Karpas-422 (cell line): ENCODE results near the gene ARSA. TPM values are rescaled to one million over a fixed set of nuclear protein-coding genes. Genes with fewer than 3 reads are reported as not detected.

Experiments used
- DNase-seq: peaks from one replicate; pipeline ENCODE4 v3.0.0-alpha.2; 2015
- H2AFZ ChIP-seq: fragments of 200-600 bp; sonication (generic); 2 replicates; pipeline ENCODE4 v1.6.1; 2014; ENCODE audit warnings: antibody characterized with exemption, low read length, mixed read lengths
- H3K27ac ChIP-seq: fragments of 200-600 bp; sonication (generic); 2 replicates; pipeline ENCODE4 v1.5.1; 2014; ENCODE audit warnings: mild to moderate bottlenecking, low read length, moderate library complexity
- H3K27me3 ChIP-seq: fragments of 200-600 bp; sonication (generic); 2 replicates; pipeline ENCODE4 v1.6.1; 2014; ENCODE audit warnings: low read length, mixed read lengths
- H3K36me3 ChIP-seq: fragments of 200-600 bp; sonication (generic); 2 replicates; pipeline ENCODE4 v1.6.1; 2014; ENCODE audit warnings: low read length, mixed read lengths; ENCODE audit not compliant: insufficient read depth
- H3K4me1 ChIP-seq: fragments of 200-600 bp; sonication (generic); 2 replicates; pipeline ENCODE4 v1.6.1; 2014; ENCODE audit warnings: mild to moderate bottlenecking, low read length, mixed read lengths
- H3K4me2 ChIP-seq: fragments of 200-600 bp; sonication (generic); 2 replicates; pipeline ENCODE4 v1.6.1; 2014; ENCODE audit warnings: low read length, low read depth, mild to moderate bottlenecking; ENCODE audit not compliant: poor library complexity, severe bottlenecking
- H3K4me3 ChIP-seq: fragments of 200-600 bp; sonication (generic); 2 replicates; pipeline ENCODE4 v1.5.1; 2014; ENCODE audit warnings: mild to moderate bottlenecking, antibody characterized with exemption, low read length, mixed read lengths
- H3K79me2 ChIP-seq: fragments of 200-600 bp; sonication (generic); 2 replicates; pipeline ENCODE4 v1.6.1; 2014; ENCODE audit warnings: mild to moderate bottlenecking, low read length, mixed read lengths
- H3K9ac ChIP-seq: fragments of 200-600 bp; sonication (generic); 2 replicates; pipeline ENCODE4 v1.6.0; 2014; ENCODE audit warnings: low read length
- H3K9me2 ChIP-seq: fragments of 200-600 bp; sonication (generic), shearing (Covaris generic); replicated peaks from 2 replicates; pipeline ENCODE4 v1.6.0; 2014; ENCODE audit warnings: mild to moderate bottlenecking, low read length, moderate library complexity; ENCODE audit not compliant: insufficient read depth
- H3K9me3 ChIP-seq: fragments of 300-700, 200-600 bp; sonication (generic); 2 replicates; pipeline ENCODE4 v1.6.1; 2014; ENCODE audit warnings: low read length, mixed read lengths
- H4K20me1 ChIP-seq: fragments of 200-600 bp; sonication (generic); 2 replicates; pipeline ENCODE4 v1.6.1; 2014; ENCODE audit warnings: mild to moderate bottlenecking, antibody characterized with exemption, low read length, low read depth; ENCODE audit not compliant: insufficient read depth
- total RNA-seq: library from RNA; depleted of rRNA; stranded (reverse); fragments of >200 nt; shearing (Covaris generic); gene quantifications from 2 replicates; pipeline ENCODE4 v1.2.3, GENCODE V29; 2014; ENCODE audit warnings: low replicate concordance

ARSA gene
- total RNA-seq, 1 experiment from 2014 or later, result 24.3 TPM

DNA sequence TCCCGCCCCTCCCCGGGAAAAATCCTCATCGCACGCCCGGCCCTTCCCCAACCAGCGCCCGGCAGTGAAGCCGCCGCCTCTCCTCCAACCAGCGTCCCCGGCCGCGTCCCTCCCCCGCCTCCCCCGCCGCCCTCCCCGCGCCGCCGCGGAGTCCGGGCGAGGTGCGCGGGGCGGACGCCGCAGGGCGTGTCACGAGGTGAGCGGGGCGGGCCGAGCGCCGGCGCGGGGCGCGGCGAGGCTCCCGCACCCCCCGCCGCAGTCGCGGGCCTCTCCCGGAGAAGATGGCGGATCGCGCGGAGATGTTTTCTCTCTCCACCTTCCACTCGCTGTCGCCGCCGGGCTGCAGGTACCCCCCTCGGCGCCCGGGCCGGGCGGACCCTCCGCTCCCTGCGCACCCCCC, 27.4 kb downstream of the ARSA start, which contains the start of gene MAPK8IP2:
MAPK8IP2 (plus strand) TSS at position 256 of the 400 bp plus-strand sequence; CDS start at position 282, 26 bp downstream.
- H3K27me3 ChIP-seq, result no peaks in the 10 kb centered on the region
- H3K79me2 ChIP-seq, result no peaks in the 10 kb centered on the region
- H4K20me1 ChIP-seq, result no peaks in the 10 kb centered on the region; the same call in 1 of the 2 replicates
- no peak within 1 kb of the TSS for H3K27ac ChIP-seq
- H2AFZ ChIP-seq, result no peak within 1 kb of the TSS
- no peak within 1 kb of the TSS for H3K4me2 ChIP-seq
- H3K9me2 ChIP-seq, result no peaks in the 10 kb centered on the region
- H3K36me3 ChIP-seq, result no peaks in the 10 kb centered on the region
- H3K9ac ChIP-seq, result no peak within 1 kb of the TSS
- H3K4me1 ChIP-seq, result peaks cover 4% of the 10 kb centered on the region
- no peak for DNase-seq
- no peak within 1 kb of the TSS for H3K4me3 ChIP-seq
- no peaks in the 10 kb centered on the region for H3K9me3 ChIP-seq

DNA sequence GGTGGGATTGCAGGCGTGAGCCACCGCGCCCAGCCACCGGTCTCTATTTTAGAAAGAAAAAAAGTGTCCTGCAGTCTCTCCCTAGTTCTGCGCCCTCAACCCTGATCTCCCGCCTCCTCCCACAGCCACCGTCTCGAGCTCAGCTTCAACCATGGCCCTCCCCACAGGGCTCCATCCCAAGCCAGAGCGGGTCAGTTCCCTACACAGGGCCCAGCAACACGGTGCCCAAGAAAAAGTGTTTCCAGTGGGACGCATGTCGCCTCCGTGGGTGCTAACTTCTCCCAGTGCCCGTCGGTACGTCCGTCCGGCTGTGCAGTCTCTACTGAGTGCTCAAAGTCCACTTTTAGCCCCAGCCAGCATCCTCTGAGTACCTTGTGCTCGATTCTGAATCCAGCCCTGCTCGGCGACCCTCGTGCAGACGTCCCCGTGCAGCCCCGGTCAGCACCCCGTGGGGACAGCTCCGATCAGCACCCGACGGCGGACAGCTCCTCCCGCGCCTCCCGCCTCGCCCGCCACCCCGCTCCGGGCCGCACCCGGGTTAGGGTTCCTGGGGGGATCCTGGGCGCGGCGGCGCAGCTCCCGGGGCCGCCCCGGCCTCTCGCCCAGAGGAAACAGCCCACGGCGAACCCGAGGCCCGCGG, 28.0 kb downstream of the ARSA start:
- Histone ChIP-seq H2AFZ (no peak overlapping the region), H3K27me3 (no peaks in the 10 kb centered on the region), H3K9me2 (no peaks in the 10 kb centered on the region), H3K9me3 (no peaks in the 10 kb centered on the region), H3K36me3 (0 out of 2 replicates have a peak, but pooled peaks cover 2% of the 10 kb centered on the region), H4K20me1 (no peaks in the 10 kb centered on the region; the same call in 1 of the 2 replicates), H3K4me2 (no peak overlapping the region), H3K27ac (no peak overlapping the region), H3K4me1 (no peaks in the 10 kb centered on the region), H3K79me2 (no peaks in the 10 kb centered on the region), H3K9ac (no peak overlapping the region), H3K4me3 (no peak overlapping the region)
- no peak for DNase-seq

DNA sequence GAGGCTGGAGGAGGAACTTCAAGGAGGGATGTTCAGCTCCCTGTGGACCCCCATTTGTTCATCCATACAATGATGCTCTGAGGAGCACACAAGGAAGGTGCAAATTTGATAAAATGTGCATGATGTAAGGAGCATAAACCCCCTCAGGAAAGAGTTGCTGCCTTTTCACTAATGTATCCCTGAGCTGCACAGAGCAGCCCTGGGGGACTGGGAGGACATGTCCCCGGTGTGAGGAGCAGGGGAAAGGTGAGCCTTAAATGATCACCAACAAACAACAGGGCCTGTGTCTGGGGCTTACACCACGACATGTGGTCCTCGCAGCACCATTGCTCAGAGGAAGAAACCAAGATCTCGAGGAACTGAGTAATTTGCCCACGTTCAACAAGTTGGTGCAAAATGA, 30.9 kb downstream of the ARSA start:
- no peaks in the 10 kb centered on the region for H3K27me3 ChIP-seq
- no peaks in the 10 kb centered on the region for H3K9me3 ChIP-seq
- H3K4me2 ChIP-seq, result no peak overlapping the region
- H3K9me2 ChIP-seq, result no peaks in the 10 kb centered on the region
- 0 out of 2 replicates have a peak, but pooled peaks cover 2% of the 10 kb centered on the region for H3K36me3 ChIP-seq
- H3K4me1 ChIP-seq, result no peaks in the 10 kb centered on the region
- no peak overlapping the region for H3K9ac ChIP-seq
- DNase-seq, result no peak
- no peak overlapping the region for H2AFZ ChIP-seq
- H4K20me1 ChIP-seq, result no peaks in the 10 kb centered on the region
- H3K4me3 ChIP-seq, result no peak overlapping the region
- H3K27ac ChIP-seq, result no peak overlapping the region
- no peaks in the 10 kb centered on the region for H3K79me2 ChIP-seq

DNA sequence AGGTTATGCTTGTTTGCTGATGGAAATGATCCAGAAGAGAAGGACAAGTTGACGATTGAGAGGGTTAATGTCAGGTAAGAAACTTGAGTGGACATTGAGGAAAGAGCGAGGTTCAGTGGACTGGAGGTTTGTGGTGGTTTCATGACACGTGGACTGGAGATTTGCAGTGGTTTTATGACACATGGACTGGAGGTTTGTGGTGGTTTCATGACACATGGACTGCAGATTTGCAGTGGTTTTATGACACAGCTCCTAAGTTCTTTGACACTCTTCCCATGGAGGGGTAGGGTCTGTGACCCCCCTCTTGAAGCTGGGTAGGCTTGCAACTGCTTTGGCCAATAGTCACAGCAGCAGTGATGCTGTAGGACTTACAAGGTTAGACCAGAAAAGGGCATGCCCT, 32.8 kb downstream of the ARSA start:
- Histone ChIP-seq H3K79me2 (no peaks in the 10 kb centered on the region), H2AFZ (no peak overlapping the region), H3K9ac (no peak overlapping the region), H3K9me2 (no peaks in the 10 kb centered on the region), H3K4me3 (no peak overlapping the region), H3K36me3 (peaks cover 2% of the 10 kb centered on the region; the same call in 1 of the 2 replicates), H3K9me3 (no peaks in the 10 kb centered on the region), H3K4me1 (no peaks in the 10 kb centered on the region), H3K4me2 (no peak overlapping the region), H3K27ac (no peak overlapping the region), H3K27me3 (no peaks in the 10 kb centered on the region), H4K20me1 (no peaks in the 10 kb centered on the region)
- no peak for DNase-seq

DNA sequence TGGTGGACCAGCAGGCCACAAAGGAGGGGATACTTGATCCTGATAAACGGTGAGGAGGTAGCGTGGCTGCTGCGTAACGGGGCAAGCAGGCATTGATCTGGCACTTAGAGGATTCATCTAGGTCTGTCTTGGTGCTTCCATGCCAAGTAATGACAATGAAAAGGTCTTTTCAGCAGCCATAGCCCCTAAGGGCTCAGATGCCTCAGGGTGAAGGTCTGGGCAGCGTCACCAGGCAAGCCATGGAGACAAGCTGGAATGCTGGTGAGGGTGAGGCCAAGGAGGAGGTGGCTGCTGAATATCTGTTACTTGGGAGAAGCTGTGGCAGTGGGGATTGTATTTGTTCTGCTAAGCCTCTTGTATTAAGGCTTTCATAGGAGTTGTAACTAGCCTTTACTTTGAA, 40.5 kb downstream of the ARSA start:
- peaks cover 7% of the 10 kb centered on the region for H3K4me1 ChIP-seq
- no peak overlapping the region for H3K4me2 ChIP-seq
- no peaks in the 10 kb centered on the region for H4K20me1 ChIP-seq
- H3K27me3 ChIP-seq, result no peaks in the 10 kb centered on the region
- no peaks in the 10 kb centered on the region for H3K9me2 ChIP-seq
- no peak overlapping the region for H3K27ac ChIP-seq
- DNase-seq, result no peak
- H3K4me3 ChIP-seq, result no peak overlapping the region
- no peak overlapping the region for H2AFZ ChIP-seq
- peaks cover 14% of the 10 kb centered on the region for H3K79me2 ChIP-seq
- no peaks in the 10 kb centered on the region for H3K9me3 ChIP-seq
- H3K9ac ChIP-seq, result no peak overlapping the region
- H3K36me3 ChIP-seq, result no peaks in the 10 kb centered on the region; the same call in 1 of the 2 replicates

DNA sequence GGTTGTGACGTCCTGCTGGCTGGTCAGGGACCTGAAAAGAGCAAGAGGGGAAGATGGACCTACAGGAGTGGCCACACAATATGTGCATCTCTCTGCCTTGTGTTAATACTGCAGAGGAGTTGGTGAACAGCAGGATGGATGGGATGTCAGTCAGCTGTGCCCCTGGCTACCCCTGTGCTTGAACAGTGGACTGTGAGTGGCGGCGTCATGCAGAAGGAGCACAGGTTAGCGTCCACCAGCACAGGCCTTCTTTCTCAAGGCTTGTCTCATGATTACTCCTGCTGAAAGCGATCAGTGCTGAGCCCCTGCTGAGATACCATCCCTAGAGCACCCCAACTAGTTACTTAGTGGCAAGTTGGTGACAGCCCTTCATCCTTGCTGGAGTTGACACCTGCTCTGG, 41.5 kb downstream of the ARSA start:
- DNase-seq, result no peak
- no peaks in the 10 kb centered on the region for H3K9me3 ChIP-seq
- no peaks in the 10 kb centered on the region for H3K9me2 ChIP-seq
- no peak overlapping the region for H3K4me3 ChIP-seq
- H3K4me2 ChIP-seq, result no peak overlapping the region
- H2AFZ ChIP-seq, result no peak overlapping the region
- H3K79me2 ChIP-seq, result peaks cover 22% of the 10 kb centered on the region
- H3K27ac ChIP-seq, result no peak overlapping the region
- peaks cover 12% of the 10 kb centered on the region for H3K4me1 ChIP-seq
- H3K9ac ChIP-seq, result no peak overlapping the region
- no peaks in the 10 kb centered on the region; the same call in 1 of the 2 replicates for H3K36me3 ChIP-seq
- H4K20me1 ChIP-seq, result no peaks in the 10 kb centered on the region
- no peaks in the 10 kb centered on the region for H3K27me3 ChIP-seq

DNA sequence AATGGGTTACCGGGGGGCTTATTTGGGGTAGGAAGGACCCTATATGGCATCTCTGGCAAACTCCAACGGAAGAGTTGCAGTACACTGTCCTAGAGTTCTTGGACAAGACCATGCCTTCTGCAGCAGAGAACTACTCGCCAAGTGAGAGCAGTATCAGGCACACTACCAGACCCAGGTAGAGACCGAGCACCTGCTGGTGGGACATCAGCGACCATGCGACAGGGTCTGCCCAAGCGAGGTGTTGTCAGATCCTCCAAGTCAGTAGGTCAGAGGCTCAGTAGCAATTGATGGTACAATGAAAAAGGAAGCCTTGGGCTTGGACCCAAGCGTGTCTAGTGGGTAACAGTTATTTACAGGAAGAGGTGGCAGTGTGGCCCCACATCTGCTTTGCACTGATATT, 42.2 kb downstream of the ARSA start:
- no peak for DNase-seq
- H3K4me2 ChIP-seq, result no peak overlapping the region

DNA sequence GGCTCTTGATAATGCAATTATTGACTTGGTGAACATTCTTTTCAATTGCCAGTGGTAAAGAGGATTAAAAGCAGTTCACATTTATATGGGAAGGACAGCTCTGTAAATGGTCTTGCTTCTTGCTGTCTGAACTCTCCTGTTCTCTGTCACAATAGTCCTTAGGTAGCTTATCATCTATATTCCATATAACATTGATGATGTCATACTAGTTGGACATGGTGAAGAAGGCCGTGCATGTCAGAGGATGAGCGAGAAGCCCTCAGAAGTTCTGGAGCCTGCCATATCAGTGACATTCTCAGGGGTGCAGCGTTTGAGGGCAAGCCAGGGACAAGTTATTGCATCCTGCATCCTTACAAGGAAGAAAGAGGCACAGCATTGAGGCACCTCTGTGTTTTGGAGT, 42.7 kb downstream of the ARSA start:
- Histone ChIP-seq H3K79me2 (peaks cover 32% of the 10 kb centered on the region), H3K4me2 (no peak overlapping the region), H3K27me3 (no peaks in the 10 kb centered on the region), H3K9me3 (no peaks in the 10 kb centered on the region), H3K27ac (no peak overlapping the region), H4K20me1 (no peaks in the 10 kb centered on the region), H2AFZ (no peak overlapping the region), H3K4me3 (no peak overlapping the region), H3K9me2 (no peaks in the 10 kb centered on the region), H3K9ac (no peak overlapping the region), H3K4me1 (peaks cover 18% of the 10 kb centered on the region), H3K36me3 (peaks cover 2% of the 10 kb centered on the region; the same call in 1 of the 2 replicates)
- no peak for DNase-seq

More for the DNA sequence above, 42.2 kb downstream of the ARSA start:
- no peaks in the 10 kb centered on the region for H4K20me1 ChIP-seq
- H3K27me3 ChIP-seq, result no peaks in the 10 kb centered on the region
- no peak overlapping the region for H2AFZ ChIP-seq
- H3K9me3 ChIP-seq, result no peaks in the 10 kb centered on the region
- peaks cover 27% of the 10 kb centered on the region for H3K79me2 ChIP-seq
- no peak overlapping the region for H3K9ac ChIP-seq
- no peak overlapping the region for H3K4me3 ChIP-seq
- H3K36me3 ChIP-seq, result no peaks in the 10 kb centered on the region
- no peaks in the 10 kb centered on the region for H3K9me2 ChIP-seq
- no peak overlapping the region for H3K27ac ChIP-seq
- H3K4me1 ChIP-seq, result peaks cover 18% of the 10 kb centered on the region
